ENCODE results near the gene CDH15.
"Not testable (repeated sequence)": the region's sequence is repeated elsewhere in the genome, so short reads cannot be mapped to it uniquely, and the experiment has no call there.

Gene CDH15

GRCh38 chr16:89183975-89184676 lies 12.6 kb downstream of the CDH15 start:
- H3K79me2 ChIP-seq (ENCODE audit: insufficient read depth, low read length) = no peaks in the 10 kb centered on the region
- no peak for ATAC-seq (ENCODE audit: insufficient read depth, low read depth)
- H3K27ac ChIP-seq (ENCODE audit: low read length) = no peak overlapping the region
- H3K4me1 ChIP-seq (ENCODE audit: insufficient read depth, low read length) = no peaks in the 10 kb centered on the region
- H3K36me3 ChIP-seq (ENCODE audit: insufficient read depth, low read length) = no peaks in the 10 kb centered on the region
- H2AFZ ChIP-seq (ENCODE audit: low read depth, low read length) = no peak overlapping the region
- no peaks in the 10 kb centered on the region for H3K27me3 ChIP-seq (ENCODE audit: insufficient read depth, low read length, poor library complexity)
- DNase-seq = no peak
- TF ChIP-seq EZH2 (IDR thresholded peaks at IDR 0.05; ENCODE audit: borderline replicate concordance, low read depth, low read length, severe bottlenecking) = no peak
- TF ChIP-seq CTCF (IDR thresholded peaks at IDR 0.05; ENCODE audit: borderline replicate concordance, extremely low read depth, low read length, poor library complexity, severe bottlenecking) = no peak
- H3K4me2 ChIP-seq (ENCODE audit: insufficient read depth, low read length) = no peak overlapping the region
- no peak overlapping the region for H3K9ac ChIP-seq (ENCODE audit: low read depth, low read length)
- H4K20me1 ChIP-seq (ENCODE audit: insufficient read depth, low read length) = peaks cover 14% of the 10 kb centered on the region
- H3K4me3 ChIP-seq (ENCODE audit: low read depth in 1 of 2, low read length in 2 of 2) = no peak overlapping the region
- H3K9me3 ChIP-seq (ENCODE audit: insufficient read depth, low read length, severe bottlenecking) = no peaks in the 10 kb centered on the region

GRCh38 chr16:89184677-89184932 lies 13.1 kb downstream of the CDH15 start:
- no peaks in the 10 kb centered on the region for H3K27me3 ChIP-seq (ENCODE audit: insufficient read depth, low read length, poor library complexity)
- H3K4me2 ChIP-seq (ENCODE audit: insufficient read depth, low read length) = no peak overlapping the region
- H3K27ac ChIP-seq (ENCODE audit: low read length) = no peak overlapping the region
- no peaks in the 10 kb centered on the region for H3K79me2 ChIP-seq (ENCODE audit: insufficient read depth, low read length)
- H3K4me1 ChIP-seq (ENCODE audit: insufficient read depth, low read length) = no peaks in the 10 kb centered on the region
- no peaks in the 10 kb centered on the region for H3K36me3 ChIP-seq (ENCODE audit: insufficient read depth, low read length)
- H3K4me3 ChIP-seq (ENCODE audit: low read depth in 1 of 2, low read length in 2 of 2) = no peak overlapping the region
- DNase-seq = no peak
- ATAC-seq (ENCODE audit: insufficient read depth, low read depth) = no peak
- H3K9ac ChIP-seq (ENCODE audit: low read depth, low read length) = no peak overlapping the region
- no peak for TF ChIP-seq EZH2 (IDR thresholded peaks at IDR 0.05; ENCODE audit: borderline replicate concordance, low read depth, low read length, severe bottlenecking)
- TF ChIP-seq CTCF (IDR thresholded peaks at IDR 0.05; ENCODE audit: borderline replicate concordance, extremely low read depth, low read length, poor library complexity, severe bottlenecking) = no peak
- H3K9me3 ChIP-seq (ENCODE audit: insufficient read depth, low read length, severe bottlenecking) = no peaks in the 10 kb centered on the region
- peaks cover 17% of the 10 kb centered on the region for H4K20me1 ChIP-seq (ENCODE audit: insufficient read depth, low read length)
- H2AFZ ChIP-seq (ENCODE audit: low read depth, low read length) = no peak overlapping the region

GRCh38 chr16:89184933-89185794 lies 13.6 kb downstream of the CDH15 start:
- Histone ChIP-seq H3K4me3 (ENCODE audit: low read depth in 1 of 2, low read length in 2 of 2) (no peak overlapping the region), H3K79me2 (ENCODE audit: insufficient read depth, low read length) (no peaks in the 10 kb centered on the region), H4K20me1 (ENCODE audit: insufficient read depth, low read length) (peaks cover 20% of the 10 kb centered on the region), H2AFZ (ENCODE audit: low read depth, low read length) (no peak overlapping the region), H3K9ac (ENCODE audit: low read depth, low read length) (no peak overlapping the region), H3K4me1 (ENCODE audit: insufficient read depth, low read length) (no peaks in the 10 kb centered on the region), H3K27ac (ENCODE audit: low read length) (no peak overlapping the region), H3K4me2 (ENCODE audit: insufficient read depth, low read length) (no peak overlapping the region), H3K36me3 (ENCODE audit: insufficient read depth, low read length) (no peaks in the 10 kb centered on the region), H3K27me3 (ENCODE audit: insufficient read depth, low read length, poor library complexity) (no peaks in the 10 kb centered on the region), H3K9me3 (ENCODE audit: insufficient read depth, low read length, severe bottlenecking) (no peaks in the 10 kb centered on the region)
- ATAC-seq (ENCODE audit: insufficient read depth, low read depth) (peak; percentile 61), DNase-seq (peak; percentile 41)
- TF ChIP-seq CTCF (IDR thresholded peaks at IDR 0.05; ENCODE audit: borderline replicate concordance, extremely low read depth, low read length, poor library complexity, severe bottlenecking) = no peak
- no peak for TF ChIP-seq EZH2 (IDR thresholded peaks at IDR 0.05; ENCODE audit: borderline replicate concordance, low read depth, low read length, severe bottlenecking)

- not testable (repeated sequence) for H3K9me3 ChIP-seq (ENCODE audit: insufficient read depth, low read length, severe bottlenecking); H3K36me3 ChIP-seq (ENCODE audit: insufficient read depth, low read length); H3K4me1 ChIP-seq (ENCODE audit: insufficient read depth, low read length); DNase-seq; H3K4me3 ChIP-seq (ENCODE audit: low read depth in 1 of 2, low read length in 2 of 2); H3K27me3 ChIP-seq (ENCODE audit: insufficient read depth, low read length, poor library complexity); H3K27ac ChIP-seq (ENCODE audit: low read length); H2AFZ ChIP-seq (ENCODE audit: low read depth, low read length); H3K4me2 ChIP-seq (ENCODE audit: insufficient read depth, low read length); H3K79me2 ChIP-seq (ENCODE audit: insufficient read depth, low read length); ATAC-seq (ENCODE audit: insufficient read depth, low read depth); H3K9ac ChIP-seq (ENCODE audit: low read depth, low read length)
- H4K20me1 ChIP-seq (ENCODE audit: insufficient read depth, low read length) = peaks cover 20% of the 10 kb centered on the region
These were observed 14.5 kb downstream of the CDH15 start for GRCh38 chr16:89185887-89186592.

GRCh38 chr16:89186593-89187031 lies 15.1 kb downstream of the CDH15 start:
- H3K4me2 ChIP-seq (ENCODE audit: insufficient read depth, low read length); H2AFZ ChIP-seq (ENCODE audit: low read depth, low read length); H3K4me1 ChIP-seq (ENCODE audit: insufficient read depth, low read length); H3K36me3 ChIP-seq (ENCODE audit: insufficient read depth, low read length); H3K9me3 ChIP-seq (ENCODE audit: insufficient read depth, low read length, severe bottlenecking); H3K4me3 ChIP-seq (ENCODE audit: low read depth in 1 of 2, low read length in 2 of 2); H3K27ac ChIP-seq (ENCODE audit: low read length); H3K9ac ChIP-seq (ENCODE audit: low read depth, low read length); DNase-seq; H3K79me2 ChIP-seq (ENCODE audit: insufficient read depth, low read length); ATAC-seq (ENCODE audit: insufficient read depth, low read depth); H3K27me3 ChIP-seq (ENCODE audit: insufficient read depth, low read length, poor library complexity): not testable (repeated sequence)
- peaks cover 20% of the 10 kb centered on the region for H4K20me1 ChIP-seq (ENCODE audit: insufficient read depth, low read length)
